Measurements from ENCODE around the gene DOCK10.
"Not testable (repeated sequence)": the region's sequence is repeated elsewhere in the genome, so short reads cannot be mapped to it uniquely, and the experiment has no call there.

The DOCK10 gene

GRCh38 chr2:224941960-224942359 lies 100.3 kb downstream of the DOCK10 start:
- no peak for DNase-seq

DNA sequence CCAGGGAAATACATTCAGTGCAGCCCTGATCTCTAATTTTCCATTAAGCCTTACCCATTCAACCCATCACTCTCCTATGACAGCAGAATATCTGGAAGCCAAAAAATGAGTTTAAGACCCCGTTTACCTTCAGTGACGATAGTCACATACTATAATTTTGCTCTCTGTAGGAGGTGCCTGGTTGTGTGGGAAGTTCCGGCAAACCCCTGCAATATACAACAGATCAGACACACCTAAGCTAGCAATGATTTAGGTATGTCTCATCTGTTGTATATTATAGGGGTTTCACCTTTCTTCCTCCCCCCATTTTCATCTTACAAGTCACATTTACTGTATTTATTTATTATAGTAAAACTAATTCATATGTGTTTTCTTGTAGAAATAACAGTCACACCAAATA lies 101.7 kb downstream of the DOCK10 start:
- DNase-seq = no peak

- peak; percentile 70 for DNase-seq
These were observed 103.6 kb downstream of the DOCK10 start for GRCh38 chr2:224938651-224939182.

DNA sequence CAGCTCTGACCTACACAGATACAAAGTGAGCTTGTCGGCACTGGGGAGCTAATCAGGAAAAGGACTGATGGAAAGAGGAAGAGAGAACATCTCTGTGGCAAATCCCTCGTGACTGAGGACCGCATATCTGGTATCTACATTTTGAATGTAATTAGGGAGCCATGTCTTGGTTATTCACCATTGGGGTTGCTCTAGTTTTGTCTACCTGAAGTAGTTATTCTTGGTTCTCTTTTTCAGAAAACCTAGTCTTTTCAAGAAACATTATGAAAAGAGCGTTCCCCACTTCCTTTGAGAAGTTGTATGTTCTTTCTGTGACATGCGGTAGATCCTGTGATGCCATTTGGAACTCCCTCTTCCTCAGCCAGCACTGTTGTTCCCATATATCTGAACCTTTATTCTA lies 104.4 kb downstream of the DOCK10 start:
- DNase-seq = no peak

DNA sequence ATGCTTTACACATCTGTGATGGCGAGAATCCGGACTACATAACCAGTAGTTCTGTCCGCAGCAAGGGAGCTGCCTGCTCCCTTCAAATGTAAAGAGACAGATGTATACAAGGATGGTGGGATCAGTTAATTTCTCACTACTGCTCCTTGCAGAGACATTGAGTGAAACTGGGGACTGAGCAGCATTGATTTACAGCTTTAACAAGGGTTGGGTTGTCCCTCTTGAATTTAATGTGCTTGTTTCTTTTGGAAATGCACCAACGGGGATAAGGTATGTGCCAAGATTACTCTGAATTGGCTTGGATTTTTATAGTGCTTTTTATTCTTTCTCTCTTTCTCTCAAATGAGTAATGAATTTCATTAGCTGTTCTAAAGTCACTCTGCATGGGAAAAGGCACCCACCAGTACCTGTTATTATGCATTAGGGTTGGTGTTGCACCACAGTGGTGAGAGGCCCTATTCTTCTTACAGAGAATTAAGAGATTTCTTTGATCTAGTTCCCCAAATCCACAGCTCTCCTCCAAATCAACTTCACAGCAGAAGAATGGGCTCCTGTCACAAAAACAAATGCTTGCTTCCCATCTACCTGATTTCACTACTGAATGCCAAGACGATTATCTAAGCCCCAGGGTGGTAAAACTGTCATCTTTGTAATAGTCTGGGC lies 107.6 kb downstream of the DOCK10 start:
- no peak for DNase-seq

DNA sequence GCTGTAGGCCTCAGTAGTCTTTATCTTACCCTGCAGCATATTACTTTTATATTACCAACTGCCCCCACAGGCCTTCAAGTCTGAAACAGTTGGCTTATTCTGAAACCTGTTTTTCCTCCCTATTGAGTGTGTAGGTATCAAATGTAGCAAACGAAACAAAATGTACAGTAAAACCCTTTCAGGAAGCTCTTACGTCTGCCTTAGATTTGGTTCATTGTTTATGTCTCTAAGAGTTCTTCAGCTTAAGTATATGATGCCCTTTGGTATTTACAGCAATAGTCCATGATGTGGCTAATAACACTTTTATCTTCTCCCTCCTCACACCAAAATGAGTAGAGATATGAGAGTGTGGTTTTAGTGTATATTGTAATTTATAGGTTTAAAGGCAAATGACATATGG lies 108.8 kb downstream of the DOCK10 start:
- DNase-seq = no peak

DNA sequence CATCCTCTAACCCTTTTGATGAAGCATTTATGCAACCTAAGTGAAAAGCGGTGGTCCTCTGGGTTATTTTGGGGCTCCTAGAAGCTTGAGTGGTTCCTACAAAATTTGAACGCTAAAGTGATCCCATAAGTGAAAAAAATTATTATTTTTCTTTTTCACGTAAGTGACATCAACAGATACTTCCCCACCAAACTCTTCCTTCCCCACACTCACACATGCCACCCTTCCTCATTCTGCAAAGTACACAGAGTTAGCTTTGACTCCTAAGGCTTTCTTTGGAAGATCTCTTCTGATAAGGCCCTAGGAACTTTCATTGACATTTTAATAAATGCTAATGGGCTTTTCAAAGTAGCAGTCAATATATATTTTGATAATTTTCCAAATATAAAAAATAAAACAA lies 109.7 kb downstream of the DOCK10 start:
- no peak for DNase-seq

DNA sequence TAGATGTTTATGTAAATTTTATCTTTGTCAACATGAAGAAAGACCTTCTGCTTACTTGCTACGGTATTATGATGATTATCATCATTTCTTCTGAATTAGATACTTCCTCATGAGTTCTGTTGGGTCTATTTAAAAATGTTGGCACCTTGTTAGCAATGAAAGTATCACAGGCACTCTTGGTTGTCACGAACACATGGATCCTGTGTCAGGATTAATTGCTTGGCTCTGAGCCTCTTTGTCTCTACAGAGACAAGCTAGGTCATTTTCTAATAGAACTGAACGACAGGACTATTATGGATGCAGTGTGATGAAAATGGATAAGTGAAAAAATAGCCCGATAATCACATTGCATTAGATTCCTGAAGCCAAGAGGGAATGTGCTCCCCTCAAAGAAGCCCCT lies 110.3 kb downstream of the DOCK10 start:
- DNase-seq = no peak

DNA sequence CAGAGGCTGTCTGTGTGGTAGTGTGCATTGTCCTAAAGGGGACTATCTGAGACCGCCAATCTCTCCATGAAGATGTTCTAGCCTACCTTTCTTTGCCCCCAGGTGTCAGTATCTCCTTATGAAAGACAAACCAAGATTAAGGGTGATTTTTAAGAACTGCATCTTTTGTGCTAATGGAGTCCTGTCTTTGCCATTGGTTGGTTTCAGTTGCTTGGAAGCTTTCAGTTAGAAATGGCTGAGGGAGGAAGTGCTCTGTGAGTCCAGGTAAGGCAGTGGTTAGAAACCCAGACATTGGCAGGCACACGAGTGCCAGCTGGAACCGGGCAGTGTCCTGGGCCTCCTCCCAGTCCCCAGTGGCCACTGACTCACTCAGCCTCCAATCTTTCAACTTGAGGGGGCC lies 111.3 kb downstream of the DOCK10 start:
- DNase-seq = no peak

DNA sequence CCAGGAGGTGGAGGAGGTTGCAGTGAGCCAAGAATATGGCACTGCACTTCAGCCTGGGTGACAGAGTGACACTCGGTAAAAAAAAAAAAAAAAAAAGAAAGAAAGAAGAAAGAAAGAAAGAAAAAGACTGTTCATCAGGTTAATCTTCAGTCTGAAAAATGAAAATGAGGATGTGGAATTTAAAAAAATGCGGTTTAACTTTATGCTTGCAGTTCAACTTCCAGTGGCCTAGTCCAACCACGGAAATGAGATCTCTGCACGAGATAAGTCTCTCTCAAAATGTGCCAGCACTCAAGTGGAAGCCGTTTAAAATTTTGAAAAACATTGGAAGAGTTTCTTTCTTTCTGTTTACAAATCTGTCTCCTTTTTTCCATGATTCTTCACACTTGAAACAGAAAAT lies 112.1 kb downstream of the DOCK10 start:
- no peak for DNase-seq

DNA sequence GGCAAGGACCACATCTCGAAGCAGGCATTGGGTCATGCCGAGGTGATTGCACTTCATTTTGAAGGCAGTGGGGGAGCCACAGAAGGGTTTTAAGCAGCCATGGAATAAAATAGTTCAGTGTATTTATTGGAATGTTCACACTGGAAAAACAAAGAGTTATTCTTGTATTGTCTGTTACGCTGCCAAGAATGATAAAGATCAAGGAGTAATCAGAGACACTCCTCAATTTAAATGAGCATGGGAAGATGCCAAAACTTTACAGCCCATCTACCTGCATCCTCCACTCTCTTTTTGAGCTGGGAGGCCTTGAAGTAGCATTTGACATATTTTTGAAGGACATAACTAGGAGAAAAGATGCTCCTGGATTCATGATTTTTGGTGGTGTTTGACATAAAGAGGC lies 112.8 kb downstream of the DOCK10 start:
- DNase-seq = no peak

GRCh38 chr2:224927646-224928173 lies 114.6 kb downstream of the DOCK10 start:
- DNase-seq = no peak

- no peak for DNase-seq
These were observed 115.3 kb downstream of the DOCK10 start for GRCh38 chr2:224927011-224927410.

GRCh38 chr2:224925810-224926100 lies 116.5 kb downstream of the DOCK10 start:
- no peak for DNase-seq

DNA sequence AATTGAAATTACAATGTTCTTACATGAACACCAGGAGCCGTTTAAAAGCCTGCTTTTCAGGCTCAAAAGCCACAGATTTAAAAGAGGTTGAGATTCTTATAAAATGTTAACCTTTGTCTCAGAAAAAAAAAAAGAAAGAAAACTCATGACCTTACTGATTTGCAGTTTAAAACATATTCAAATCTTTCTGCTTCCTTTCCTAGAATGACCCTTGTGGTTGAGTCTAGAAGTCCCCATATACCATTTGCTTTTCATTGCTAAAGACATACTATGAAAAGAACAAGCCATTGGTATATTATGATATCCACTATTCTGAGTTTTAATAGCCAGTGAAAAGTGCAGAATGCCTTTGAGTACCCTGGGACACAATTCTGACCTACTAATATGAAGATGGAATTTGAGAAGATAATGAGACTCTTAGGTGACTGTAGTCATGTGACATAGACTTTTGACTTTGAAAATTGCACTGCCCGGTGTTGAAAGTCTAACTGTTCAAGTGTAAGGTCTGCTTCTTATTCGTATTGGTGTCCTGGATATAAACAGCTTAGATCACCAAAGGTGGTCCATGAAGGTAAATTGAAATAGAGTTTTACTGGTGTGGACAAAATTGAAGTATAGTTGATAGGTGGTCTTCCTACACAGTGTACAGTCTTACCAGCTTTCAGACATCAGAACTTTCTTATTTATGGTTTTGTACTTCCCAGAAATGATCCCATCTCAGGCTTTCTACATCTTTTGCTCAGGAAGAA lies 117.0 kb downstream of the DOCK10 start:
- DNase-seq = no peak

DNA sequence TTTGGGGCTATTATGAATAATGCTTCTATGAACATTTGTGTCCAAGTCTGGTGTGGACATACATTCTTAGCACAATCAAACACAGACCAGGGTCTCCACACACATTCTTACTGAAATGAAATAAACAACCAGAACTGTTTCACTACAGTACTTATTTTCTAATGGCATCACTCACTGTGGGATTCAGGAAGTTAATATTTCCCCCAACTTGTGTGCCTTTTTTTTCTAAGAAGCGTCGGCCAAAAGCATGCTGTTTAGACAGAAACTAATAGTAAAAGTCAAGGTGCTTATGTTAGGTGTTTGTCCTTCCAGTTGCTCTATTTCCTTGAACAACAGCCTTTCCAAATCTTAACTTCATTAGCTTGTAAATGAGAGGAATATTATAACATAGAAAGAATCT lies 117.6 kb downstream of the DOCK10 start:
- no peak for DNase-seq

- no peak for DNase-seq
These were observed 120.0 kb downstream of the DOCK10 start for GRCh38 chr2:224922142-224922727.

DNA sequence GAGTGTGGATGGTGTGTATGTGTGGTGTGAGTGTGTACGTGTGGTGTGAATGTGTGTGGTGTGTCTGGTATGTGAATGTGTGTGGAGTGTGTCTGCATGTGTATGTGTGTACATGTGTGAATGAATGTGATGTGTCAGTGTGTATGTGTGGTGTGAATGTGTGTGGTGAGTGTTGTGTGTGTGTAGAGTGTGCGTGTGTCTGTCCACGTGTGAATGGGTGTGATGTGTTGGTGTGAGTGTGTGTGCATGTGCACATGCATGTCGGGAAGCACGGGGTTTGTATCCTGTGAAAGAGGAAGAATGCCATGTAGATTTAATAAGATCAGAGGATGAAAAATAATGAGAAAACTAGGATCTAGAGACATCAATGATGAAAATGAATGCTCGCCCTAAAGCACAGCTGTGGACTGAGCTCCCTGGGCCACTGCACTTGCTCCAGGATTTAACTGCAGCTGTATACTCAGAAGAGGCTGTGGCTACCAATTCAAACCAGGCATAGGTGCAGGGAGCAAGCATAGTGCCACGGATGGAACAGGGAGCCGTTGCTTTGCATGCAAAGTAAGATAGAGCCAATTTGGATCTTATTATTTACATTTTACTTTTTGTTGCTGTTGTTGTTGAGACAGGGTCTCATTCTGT lies 122.7 kb downstream of the DOCK10 start:
- no peak for DNase-seq

GRCh38 chr2:224918626-224919471 lies 123.4 kb downstream of the DOCK10 start:
- DNase-seq = no peak

DNA sequence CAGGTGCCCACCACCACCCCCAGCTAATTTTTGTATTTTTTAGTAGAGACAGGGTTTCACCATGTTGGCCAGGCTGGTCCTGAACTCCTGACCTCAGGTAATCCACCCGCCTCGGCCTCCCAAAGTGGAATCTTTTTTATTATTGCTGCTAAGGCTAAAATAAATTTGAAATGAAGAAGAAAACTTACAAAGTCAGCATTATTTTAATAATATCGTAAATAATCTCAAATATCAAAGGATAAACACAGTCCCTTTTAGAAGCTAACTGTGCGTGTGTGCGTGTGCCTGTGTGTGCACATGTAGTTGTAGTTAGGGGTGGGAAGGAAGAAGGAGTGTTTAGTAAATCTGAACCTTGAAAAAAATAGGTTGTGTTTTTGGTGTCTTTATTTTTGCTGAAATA lies 125.0 kb downstream of the DOCK10 start:
- DNase-seq = not testable (repeated sequence)

- no peak for DNase-seq
These were observed 127.1 kb downstream of the DOCK10 start for GRCh38 chr2:224915136-224915535.

DNA sequence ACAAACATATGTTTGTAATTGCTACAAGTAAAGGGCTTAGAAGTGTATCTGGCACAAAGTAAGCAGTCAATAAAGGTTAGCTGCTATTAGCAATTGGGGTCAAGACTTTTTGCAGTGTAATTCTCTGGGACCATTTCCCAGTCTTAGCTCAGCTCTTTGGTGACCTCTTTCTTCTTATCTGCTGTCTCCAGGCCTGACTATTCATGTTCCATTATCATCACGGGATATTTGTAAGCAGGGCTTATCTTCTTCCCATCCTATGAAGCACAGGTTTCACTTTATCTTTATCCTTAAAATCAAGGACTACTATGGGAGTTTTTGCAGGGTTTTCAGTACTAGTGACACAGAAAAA lies 131.7 kb downstream of the DOCK10 start:
- no peak for DNase-seq
